ENCODE measurements around the gene PCDHGA3.
A peak's percentile ranks its signal among the peaks of the same experiment; 100 is the strongest.
"Not testable (repeated sequence)": the region's sequence is repeated elsewhere in the genome, so short reads cannot be mapped to it uniquely, and the experiment has no call there.

The PCDHGA3 gene

GRCh38 chr5:141343953-141344463 lies 379 bp downstream of the PCDHGA3 start:
- TF ChIP-seq CTCF (IDR thresholded peaks at IDR 0.05; ENCODE audit: low read depth, low read length) = no peak
- Histone ChIP-seq H3K27me3 (ENCODE audit: insufficient read depth, low read depth, severe bottlenecking) (no peaks in the 10 kb centered on the region), H3K4me3 (ENCODE audit: low read depth, low read length) (no peak overlapping the region), H3K27ac (no peak overlapping the region), H3K36me3 (no peaks in the 10 kb centered on the region), H3K9me3 (ENCODE audit: severe bottlenecking) (peaks cover 20% of the 10 kb centered on the region)
- DNase-seq = no peak

- no peak for DNase-seq
- TF ChIP-seq CTCF (IDR thresholded peaks at IDR 0.05; ENCODE audit: low read depth, low read length) = no peak
- Histone ChIP-seq H3K36me3 (no peaks in the 10 kb centered on the region), H3K9me3 (ENCODE audit: severe bottlenecking) (peaks cover 19% of the 10 kb centered on the region), H3K27me3 (ENCODE audit: insufficient read depth, low read depth, severe bottlenecking) (no peaks in the 10 kb centered on the region), H3K27ac (no peak overlapping the region), H3K4me3 (ENCODE audit: low read depth, low read length) (no peak overlapping the region)
Observed at GRCh38 chr5:141345327-141345726, 1.7 kb downstream of the PCDHGA3 start.

GRCh38 chr5:141346017-141346416 lies 2.4 kb downstream of the PCDHGA3 start:
- not testable (repeated sequence) for DNase-seq; H3K27ac ChIP-seq; H3K4me3 ChIP-seq (ENCODE audit: low read depth, low read length); H3K36me3 ChIP-seq; H3K27me3 ChIP-seq (ENCODE audit: insufficient read depth, low read depth, severe bottlenecking)
- H3K9me3 ChIP-seq (ENCODE audit: severe bottlenecking) = peaks cover 23% of the 10 kb centered on the region

GRCh38 chr5:141349917-141350619 lies 6.4 kb downstream of the PCDHGA3 start, which contains the start of gene PCDHGB1:
PCDHGB1 (plus strand) TSS chr5:141350099; CDS start chr5:141350261, 162 bp downstream.
- Histone ChIP-seq H3K27me3 (ENCODE audit: insufficient read depth, low read depth, severe bottlenecking) (no peaks in the 10 kb centered on the region), H3K4me3 (ENCODE audit: low read depth, low read length) (peak within 1 kb of the TSS; percentile 32), H3K9me3 (ENCODE audit: severe bottlenecking) (peaks cover 25% of the 10 kb centered on the region), H3K27ac (no peak within 1 kb of the TSS), H3K36me3 (no peaks in the 10 kb centered on the region)
- DNase-seq = peak; percentile 72
- peak; percentile 81 for TF ChIP-seq CTCF (IDR thresholded peaks at IDR 0.05; ENCODE audit: low read depth, low read length)

GRCh38 chr5:141351591-141351990 lies 8.0 kb downstream of the PCDHGA3 start:
- TF ChIP-seq CTCF (IDR thresholded peaks at IDR 0.05; ENCODE audit: low read depth, low read length) = no peak
- no peak for DNase-seq

GRCh38 chr5:141354900-141355469 lies 11.4 kb downstream of the PCDHGA3 start, which contains the start of gene PCDHGA4:
PCDHGA4 (plus strand) TSS chr5:141355021; CDS start chr5:141355108, 87 bp downstream.
- no peaks in the 10 kb centered on the region for H3K36me3 ChIP-seq
- no peak within 1 kb of the TSS for H3K4me3 ChIP-seq (ENCODE audit: low read depth, low read length)
- peak; percentile 28; the same call in 1 of the 2 replicates for TF ChIP-seq CTCF (IDR thresholded peaks at IDR 0.05; ENCODE audit: low read depth, low read length)
- H3K9me3 ChIP-seq (ENCODE audit: severe bottlenecking) = peaks cover 30% of the 10 kb centered on the region
- DNase-seq = no peak
- H3K27me3 ChIP-seq (ENCODE audit: insufficient read depth, low read depth, severe bottlenecking) = no peaks in the 10 kb centered on the region
- H3K27ac ChIP-seq = no peak within 1 kb of the TSS

More at GRCh38 chr5:141351591-141351990, 8.0 kb downstream of the PCDHGA3 start:
- Histone ChIP-seq H3K4me3 (ENCODE audit: low read depth, low read length) (no peak overlapping the region), H3K36me3 (no peaks in the 10 kb centered on the region), H3K27ac (no peak overlapping the region), H3K9me3 (ENCODE audit: severe bottlenecking) (peaks cover 29% of the 10 kb centered on the region), H3K27me3 (ENCODE audit: insufficient read depth, low read depth, severe bottlenecking) (no peaks in the 10 kb centered on the region)
